WTC11 (cell line): ENCODE measurements around the gene CCR1. TPM values are rescaled to one million over a fixed set of nuclear protein-coding genes. Genes with fewer than 3 reads are reported as not detected.

Experiments
- ATAC-seq: fragments of 200-7000 bp; cut with Tn5 transposase; 2 replicates; pipeline ENCODE4 v1.10.0; 2021; ENCODE audit warnings: mild to moderate bottlenecking, moderate library complexity
- CTCF ChIA-PET: fragments of 300-600 bp; sonication (Branson Sonifier 250); formaldehyde crosslinking; loops from one replicate; lab custom pipeline; 2021; ENCODE audit warnings: antibody characterized with exemption; lab: Charles Lee
- POLR2A ChIA-PET: fragments of 350-600 bp; sonication (Branson Sonifier 250); formaldehyde crosslinking; loops from one replicate; lab custom pipeline; 2021; ENCODE audit warnings: antibody characterized with exemption; lab: Charles Lee
- DNase-seq: peaks from one replicate; pipeline ENCODE4 v3.0.0; 2021; ENCODE audit warnings: low spot score
- H3K27ac Mint-ChIP-seq: 2 replicates; pipeline ENCODE4 v1.8.0; 2021; ENCODE audit warnings: mixed read lengths
- H3K27me3 Mint-ChIP-seq: 2 replicates; pipeline ENCODE4 v1.8.0; 2021; ENCODE audit warnings: low read depth, mild to moderate bottlenecking, moderate library complexity, mixed read lengths
- H3K36me3 Mint-ChIP-seq: 2 replicates; pipeline ENCODE4 v1.8.0; 2021; ENCODE audit warnings: mixed read lengths
- H3K4me1 Mint-ChIP-seq: 2 replicates; pipeline ENCODE4 v1.8.0; 2022; ENCODE audit warnings: mixed read lengths
- H3K4me3 Mint-ChIP-seq: 2 replicates; pipeline ENCODE4 v1.8.0; 2021; ENCODE audit warnings: mild to moderate bottlenecking, moderate library complexity, mixed read lengths
- H3K9me3 Mint-ChIP-seq: 2 replicates; pipeline ENCODE4 v1.8.0; 2021; ENCODE audit warnings: mixed read lengths
- ARID4B ChIP-seq: sonication (generic); formaldehyde crosslinking; IDR thresholded peaks from 2 replicates; pipeline ENCODE4 v1.8.0; 2023; ENCODE audit warnings: missing genetic modification reagents, mild to moderate bottlenecking, borderline replicate concordance
- CBFB ChIP-seq: sonication (generic); formaldehyde crosslinking; IDR thresholded peaks from 2 replicates; pipeline ENCODE4 v1.8.1; 2022; ENCODE audit warnings: mild to moderate bottlenecking, low read depth, missing genetic modification reagents
- CREB1 ChIP-seq: sonication (generic); formaldehyde crosslinking; IDR thresholded peaks from 2 replicates; pipeline ENCODE4 v1.8.0; 2023; ENCODE audit warnings: mild to moderate bottlenecking, missing genetic modification reagents
- E2F4 ChIP-seq: sonication (generic); formaldehyde crosslinking; IDR thresholded peaks from 2 replicates; pipeline ENCODE4 v1.8.1; 2022; ENCODE audit warnings: low read depth, mild to moderate bottlenecking, moderate library complexity, missing genetic modification reagents, borderline replicate concordance
- ETV6 ChIP-seq: sonication (generic); formaldehyde crosslinking; IDR thresholded peaks from 2 replicates; pipeline ENCODE4 v1.8.1; 2022; ENCODE audit warnings: mild to moderate bottlenecking, missing genetic modification reagents
- FOXP1 ChIP-seq: sonication (generic); formaldehyde crosslinking; IDR thresholded peaks from 2 replicates; pipeline ENCODE4 v1.8.0; 2022; ENCODE audit warnings: missing genetic modification reagents, mild to moderate bottlenecking, moderate library complexity, borderline replicate concordance
- FOXP4 ChIP-seq: sonication (generic); formaldehyde crosslinking; IDR thresholded peaks from 2 replicates; pipeline ENCODE4 v1.8.0; 2022; ENCODE audit warnings: mild to moderate bottlenecking, missing genetic modification reagents
- GABPB1 ChIP-seq: sonication (generic); formaldehyde crosslinking; IDR thresholded peaks from 2 replicates; pipeline ENCODE4 v1.8.1; 2023; ENCODE audit warnings: mild to moderate bottlenecking, missing genetic modification reagents
- GTF2I ChIP-seq: fragments of 250-450 bp; sonication (Bioruptor Pico); conservative IDR thresholded peaks from 2 replicates; pipeline ENCODE4 v1.4.0; 2021; ENCODE audit warnings: mild to moderate bottlenecking
- JAZF1 ChIP-seq: fragments of 250-450 bp; sonication (Bioruptor Pico); IDR thresholded peaks from 2 replicates; pipeline ENCODE4 v1.9.0; 2021; ENCODE audit warnings: moderate library complexity, mild to moderate bottlenecking, inconsistent platforms
- MAX ChIP-seq: sonication (generic); formaldehyde crosslinking; IDR thresholded peaks from 2 replicates; pipeline ENCODE4 v1.8.0; 2022; ENCODE audit warnings: mild to moderate bottlenecking, missing genetic modification reagents
- MLX ChIP-seq: sonication (generic); formaldehyde crosslinking; IDR thresholded peaks from 2 replicates; pipeline ENCODE4 v1.8.1; 2023; ENCODE audit warnings: mild to moderate bottlenecking, missing genetic modification reagents, moderate library complexity
- NR1H2 ChIP-seq: sonication (generic); formaldehyde crosslinking; IDR thresholded peaks from 2 replicates; pipeline ENCODE4 v1.9.0; 2021; ENCODE audit warnings: mild to moderate bottlenecking, moderate library complexity, missing genetic modification reagents
- PRRX2 ChIP-seq: fragments of 250-450 bp; sonication (Bioruptor Pico); IDR thresholded peaks from 2 replicates; pipeline ENCODE4 v1.8.0; 2021; ENCODE audit warnings: mild to moderate bottlenecking
- SMAD3 ChIP-seq: sonication (generic); formaldehyde crosslinking; IDR thresholded peaks from 2 replicates; pipeline ENCODE4 v1.8.0; 2022; ENCODE audit warnings: missing genetic modification reagents, mild to moderate bottlenecking, borderline replicate concordance
- SMAD4 ChIP-seq: sonication (generic); formaldehyde crosslinking; IDR thresholded peaks from 2 replicates; pipeline ENCODE4 v1.8.0; 2022; ENCODE audit warnings: mild to moderate bottlenecking, missing genetic modification reagents
- SOX15 ChIP-seq: fragments of 250-450 bp; sonication (Bioruptor Pico); IDR thresholded peaks from 2 replicates; pipeline ENCODE4 v1.9.0; 2021; ENCODE audit warnings: mild to moderate bottlenecking
- TEAD4 ChIP-seq: sonication (generic); formaldehyde crosslinking; IDR thresholded peaks from 2 replicates; pipeline ENCODE4 v1.8.0; 2022; ENCODE audit warnings: mild to moderate bottlenecking, missing genetic modification reagents
- USF1 ChIP-seq: sonication (generic); formaldehyde crosslinking; IDR thresholded peaks from 2 replicates; pipeline ENCODE4 v1.8.0; 2022; ENCODE audit warnings: mild to moderate bottlenecking, missing genetic modification reagents
- USF2 ChIP-seq: sonication (generic); formaldehyde crosslinking; IDR thresholded peaks from 2 replicates; pipeline ENCODE4 v1.8.1; 2023; ENCODE audit warnings: mild to moderate bottlenecking, missing genetic modification reagents, moderate library complexity
- ZBTB21 ChIP-seq: sonication (generic); formaldehyde crosslinking; IDR thresholded peaks from 2 replicates; pipeline ENCODE4 v1.8.1; 2023; ENCODE audit warnings: mild to moderate bottlenecking, missing genetic modification reagents, borderline replicate concordance
- ZNF219 ChIP-seq: sonication (generic); formaldehyde crosslinking; IDR thresholded peaks from 2 replicates; pipeline ENCODE4 v1.8.0; 2023; ENCODE audit warnings: missing genetic modification reagents, mild to moderate bottlenecking, borderline replicate concordance
- ZNF671 ChIP-seq: fragments of 250-450 bp; sonication (Bioruptor Pico); IDR thresholded peaks from 2 replicates; pipeline ENCODE4 v1.8.0; 2021; ENCODE audit warnings: mild to moderate bottlenecking
- total RNA-seq: library from RNA; stranded (reverse); gene quantifications from 3 replicates; pipeline ENCODE4 v1.2.3, GENCODE V29; 2021

Gene CCR1
- total RNA-seq, 1 experiment from 2014 or later = not detected

- no peak overlapping the region for H3K4me3 Mint-ChIP-seq
- TF ChIP-seq GABPB1 (CRISPR knock-in tag) (peak; percentile 90), MAX (CRISPR knock-in tag) (no peak)
- TF ChIP-seq, all 79 proteins: peak for 1
- Mint-ChIP-seq H3K27ac (no peak overlapping the region), H3K27me3 (peaks cover 3% of the 10 kb centered on the region; the same call in 1 of the 2 replicates), H3K36me3 (peaks cover 17% of the 10 kb centered on the region), H3K4me1 (no peaks in the 10 kb centered on the region), H3K9me3 (peaks cover 33% of the 10 kb centered on the region)
- ChIA-PET CTCF (no interaction called here), POLR2A (no interaction called here)
- DNase-seq (no peak), ATAC-seq (no peak)
These were observed 13.1 kb downstream of the CCR1 start for GRCh38 chr3:46194868-46195553.

- Mint-ChIP-seq H3K27me3 (no peaks in the 10 kb centered on the region; the same call in 1 of the 2 replicates), H3K4me1 (no peaks in the 10 kb centered on the region), H3K27ac (no peak overlapping the region), H3K4me3 (no peak overlapping the region), H3K36me3 (peaks cover 17% of the 10 kb centered on the region), H3K9me3 (peaks cover 33% of the 10 kb centered on the region)
- CTCF ChIA-PET = no interaction called here
- no peak for TF ChIP-seq ZNF219 (CRISPR knock-in tag)
- no peak for TF ChIP-seq TEAD4 (CRISPR knock-in tag)
- TF ChIP-seq CREB1 (CRISPR knock-in tag) = no peak
- no peak for TF ChIP-seq ZNF671 (CRISPR knock-in tag)
- no peak for TF ChIP-seq FOXP1 (CRISPR knock-in tag)
- TF ChIP-seq GTF2I (CRISPR knock-in tag) = no peak
- TF ChIP-seq NR1H2 (CRISPR knock-in tag) = no peak
- TF ChIP-seq SMAD4 (CRISPR knock-in tag) = no peak
- TF ChIP-seq ETV6 (CRISPR knock-in tag) = no peak
- no peak for TF ChIP-seq JAZF1 (CRISPR knock-in tag)
- no peak for TF ChIP-seq ZBTB21 (CRISPR knock-in tag)
- TF ChIP-seq CBFB (CRISPR knock-in tag) = no peak
- POLR2A ChIA-PET = no interaction called here
- DNase-seq (no peak), ATAC-seq (no peak)
These were observed 14.7 kb downstream of the CCR1 start for GRCh38 chr3:46193436-46193835.

GRCh38 chr3:46192939-46193338 lies 15.2 kb downstream of the CCR1 start:
- Mint-ChIP-seq H3K27me3 (no peaks in the 10 kb centered on the region; the same call in 1 of the 2 replicates), H3K4me3 (no peak overlapping the region), H3K4me1 (no peaks in the 10 kb centered on the region), H3K9me3 (peaks cover 33% of the 10 kb centered on the region), H3K27ac (no peak overlapping the region), H3K36me3 (peaks cover 17% of the 10 kb centered on the region)
- POLR2A ChIA-PET = no interaction called here
- no peak for DNase-seq
- CTCF ChIA-PET = no interaction called here
- ATAC-seq = no peak
- TF ChIP-seq USF2 = no peak
- TF ChIP-seq ARID4B = no peak
- TF ChIP-seq PRRX2 (CRISPR knock-in tag) = no peak
- no peak for TF ChIP-seq MLX
- TF ChIP-seq USF1 = no peak
- no peak for TF ChIP-seq GTF2I (CRISPR knock-in tag)
- no peak for TF ChIP-seq E2F4
- no peak for TF ChIP-seq SOX15 (CRISPR knock-in tag)
- TF ChIP-seq ZNF219 (CRISPR knock-in tag) = no peak
- no peak for TF ChIP-seq FOXP4
- no peak for TF ChIP-seq SMAD3 (CRISPR knock-in tag)
